A375 (cell line): ENCODE measurements around the gene CMC1. TPM values are rescaled to one million over a fixed set of nuclear protein-coding genes. Genes with fewer than 3 reads are reported as not detected.

ENCODE experiments used
- total RNA-seq: library from RNA; depleted of rRNA; stranded (reverse); fragments of >200 nt; shearing (Covaris generic); gene quantifications from 2 replicates; pipeline ENCODE4 v1.2.3, GENCODE V29; 2014; rRNA removed

Gene CMC1
- 16.4 and 20.1 TPM in 2 replicates for total RNA-seq

DNA sequence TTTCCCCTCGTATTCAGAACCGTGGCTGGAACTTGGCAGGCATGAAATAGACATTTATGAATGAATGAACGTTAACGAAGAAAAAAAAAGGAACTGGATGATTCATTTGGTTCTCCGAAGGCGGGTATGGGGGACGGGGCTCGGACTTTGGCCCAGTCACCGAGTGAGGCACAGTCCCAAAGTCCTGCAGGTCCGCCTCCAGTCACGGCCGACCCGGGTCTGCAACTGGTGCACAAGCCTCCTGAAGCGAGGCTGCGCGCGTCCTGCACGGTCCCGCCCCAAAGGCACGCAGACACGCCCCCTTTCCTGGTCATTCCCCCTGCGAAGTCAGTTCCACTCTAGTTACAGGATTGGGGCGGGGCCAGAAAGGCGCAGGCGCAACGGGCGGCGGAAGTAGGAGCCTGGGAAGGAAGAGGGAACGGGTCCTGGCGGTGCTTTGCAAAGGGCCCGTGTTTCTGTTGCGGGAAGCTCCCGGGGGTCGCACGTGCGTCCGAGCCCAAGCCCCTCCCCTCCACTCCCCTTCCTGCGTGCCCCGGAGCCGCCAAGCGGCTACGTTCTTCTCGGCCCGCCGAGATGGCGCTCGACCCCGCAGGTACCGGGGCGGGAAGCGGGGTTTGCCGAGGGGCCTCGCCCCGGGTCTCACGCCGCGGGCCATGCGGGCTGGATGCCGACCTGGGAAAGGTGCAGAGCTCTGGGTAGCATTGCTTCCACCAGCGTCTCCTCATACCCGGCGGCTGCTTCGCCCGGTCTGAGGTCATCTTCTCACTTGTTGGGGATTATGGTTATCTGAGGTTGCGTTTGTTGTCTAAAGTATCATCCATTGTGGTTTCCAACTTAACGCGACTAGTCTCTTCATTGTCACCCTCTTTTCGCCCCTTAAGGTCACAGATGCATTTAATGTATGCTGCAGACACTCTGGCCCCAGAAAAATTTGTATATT lies at the start of gene CMC1:
Gene CMC1 (plus strand): TSS at position 399 of the 940 bp plus-strand sequence. CDS start 175 bp downstream, at position 574.

DNA sequence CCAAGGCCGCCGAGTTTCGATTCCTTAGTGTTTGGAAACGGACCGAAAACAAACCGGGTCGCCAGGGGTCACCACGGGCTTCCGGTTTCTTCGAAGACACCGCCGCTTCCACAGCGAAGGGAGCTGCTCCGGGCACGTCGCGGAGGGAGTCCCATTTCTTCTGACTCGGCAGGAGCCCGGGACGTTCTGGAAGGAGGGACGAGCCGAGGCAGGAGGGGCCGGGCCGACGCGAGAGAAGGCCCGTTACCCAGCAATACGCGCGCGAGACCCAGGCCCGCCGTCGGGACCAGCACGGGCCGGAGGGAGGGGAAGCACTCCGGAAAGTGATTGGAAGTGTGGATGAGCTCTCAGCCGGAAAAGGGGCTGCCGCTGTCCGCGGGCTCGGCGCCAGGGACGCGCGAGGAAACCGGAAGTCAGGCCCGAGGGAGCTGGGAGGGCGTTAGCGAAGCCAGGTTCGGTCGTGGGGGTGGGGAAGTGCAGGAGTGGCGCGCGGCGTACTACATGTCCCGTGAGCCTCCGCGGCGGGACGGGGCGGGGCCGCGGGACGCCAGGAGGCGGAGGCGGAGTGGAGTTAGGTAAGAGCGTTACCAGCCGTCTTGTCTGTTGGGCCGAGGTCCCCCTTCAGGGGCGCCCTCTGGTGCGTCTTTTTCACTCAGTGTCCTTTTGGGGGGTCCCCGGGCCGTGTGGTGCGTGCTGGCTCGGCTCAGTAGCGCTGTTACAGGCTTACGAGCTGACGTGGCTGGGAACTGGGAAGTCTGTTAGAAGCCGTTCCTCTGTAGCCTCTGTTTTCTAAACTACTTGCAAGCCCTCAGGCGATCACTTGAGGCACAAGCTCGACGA lies 107.4 kb downstream of the CMC1 start, which contains the start of the genes AZI2 and ZCWPW2:
Gene AZI2 (minus strand): TSS at position 196 of the 840 bp plus-strand sequence. CDS start 8,207 bp downstream, outside the sequence.
Gene ZCWPW2 (plus strand): TSS at position 93 of the 840 bp plus-strand sequence. CDS start 64,348 bp downstream, outside the sequence.

Other genes with a start within 250 kb of the CMC1 start
- gene ZCWPW2, start 107.1 kb downstream of the CMC1 start, total RNA-seq = 0.29 TPM in 1 of 2 replicates, not detected in the other
- 50.6 and 54.1 TPM in 2 replicates for gene AZI2, start 107.2 kb downstream of the CMC1 start, total RNA-seq